HUES48 (cell line): ENCODE results near the gene CLEC14A.

Experiments used
- H3K27ac ChIP-seq: one replicate; pipeline ENCODE4 v1.7.0; 2013; ENCODE audit warnings: low read depth, low read length, inconsistent platforms
- H3K27me3 ChIP-seq: 2 replicates; pipeline ENCODE4 v1.6.1; 2013; ENCODE audit warnings: mild to moderate bottlenecking, low read length; ENCODE audit not compliant: control insufficient read depth, insufficient read depth
- H3K36me3 ChIP-seq: 2 replicates; pipeline ENCODE4 v1.6.1; 2013; ENCODE audit warnings: low read length; ENCODE audit not compliant: control insufficient read depth, insufficient read depth
- H3K4me1 ChIP-seq: 2 replicates; pipeline ENCODE4 v1.6.1; 2013; ENCODE audit warnings: mild to moderate bottlenecking, low read length; ENCODE audit not compliant: control insufficient read depth, insufficient read depth
- H3K4me3 ChIP-seq: 2 replicates; pipeline ENCODE4 v1.5.1; 2013; ENCODE audit warnings: mild to moderate bottlenecking, low read depth, low read length
- H3K9ac ChIP-seq: 2 replicates; pipeline ENCODE4 v1.6.1; 2013; ENCODE audit warnings: mild to moderate bottlenecking, low read depth, low read length, moderate library complexity
- H3K9me3 ChIP-seq: 2 replicates; pipeline ENCODE4 v1.6.1; 2013; ENCODE audit warnings: low read length; ENCODE audit not compliant: control insufficient read depth, insufficient read depth

Gene CLEC14A

GRCh38 chr14:38279572-38279971 is 23.7 kb upstream of the CLEC14A start:
- Histone ChIP-seq H3K9me3 (no peaks in the 10 kb centered on the region), H3K4me1 (peaks cover 5% of the 10 kb centered on the region), H3K27ac (no peak overlapping the region), H3K9ac (no peak overlapping the region), H3K36me3 (no peaks in the 10 kb centered on the region), H3K27me3 (peaks cover 23% of the 10 kb centered on the region), H3K4me3 (no peak overlapping the region)

- no peak overlapping the region for H3K27ac ChIP-seq
- H3K36me3 ChIP-seq = no peaks in the 10 kb centered on the region
- H3K4me1 ChIP-seq = peaks cover 5% of the 10 kb centered on the region
- peaks cover 19% of the 10 kb centered on the region; the same call in 1 of the 2 replicates for H3K27me3 ChIP-seq
- no peak overlapping the region for H3K4me3 ChIP-seq
- no peak overlapping the region for H3K9ac ChIP-seq
- no peaks in the 10 kb centered on the region for H3K9me3 ChIP-seq
These were observed 22.1 kb upstream of the CLEC14A start for GRCh38 chr14:38278035-38278434.

GRCh38 chr14:38262844-38263243 is 7.0 kb upstream of the CLEC14A start:
- Histone ChIP-seq H3K27me3 (peaks cover 41% of the 10 kb centered on the region), H3K9me3 (no peaks in the 10 kb centered on the region), H3K4me1 (no peaks in the 10 kb centered on the region), H3K36me3 (no peaks in the 10 kb centered on the region), H3K9ac (no peak overlapping the region), H3K27ac (no peak overlapping the region), H3K4me3 (no peak overlapping the region)

- peaks cover 54% of the 10 kb centered on the region for H3K27me3 ChIP-seq
These were observed 5.7 kb upstream of the CLEC14A start for GRCh38 chr14:38261620-38262019.

GRCh38 chr14:38257507-38257906 is 1.6 kb upstream of the CLEC14A start:
- Histone ChIP-seq H3K4me1 (peaks cover 9% of the 10 kb centered on the region; the same call in 1 of the 2 replicates), H3K27me3 (peaks cover 90% of the 10 kb centered on the region), H3K27ac (no peak overlapping the region), H3K4me3 (no peak overlapping the region), H3K9me3 (no peaks in the 10 kb centered on the region), H3K36me3 (no peaks in the 10 kb centered on the region), H3K9ac (no peak overlapping the region)

More at GRCh38 chr14:38261620-38262019, 5.7 kb upstream of the CLEC14A start:
- H3K4me3 ChIP-seq = no peak overlapping the region
- H3K4me1 ChIP-seq = no peaks in the 10 kb centered on the region
- H3K27ac ChIP-seq = no peak overlapping the region
- no peaks in the 10 kb centered on the region for H3K36me3 ChIP-seq
- no peak overlapping the region for H3K9ac ChIP-seq
- H3K9me3 ChIP-seq = no peaks in the 10 kb centered on the region

- no peak overlapping the region for H3K9ac ChIP-seq
- peaks cover 9% of the 10 kb centered on the region; the same call in 1 of the 2 replicates for H3K4me1 ChIP-seq
- H3K9me3 ChIP-seq = no peaks in the 10 kb centered on the region
- H3K4me3 ChIP-seq = peak overlapping the region; percentile 60
- H3K27me3 ChIP-seq = peaks cover 91% of the 10 kb centered on the region
- no peak overlapping the region for H3K27ac ChIP-seq
- H3K36me3 ChIP-seq = no peaks in the 10 kb centered on the region
These were observed 594 bp upstream of the CLEC14A start for GRCh38 chr14:38256533-38256840.

- Histone ChIP-seq H3K36me3 (no peaks in the 10 kb centered on the region), H3K4me1 (peaks cover 9% of the 10 kb centered on the region; the same call in 1 of the 2 replicates), H3K27ac (no peak overlapping the region), H3K9ac (no peak overlapping the region), H3K4me3 (peak overlapping the region; percentile 60), H3K9me3 (no peaks in the 10 kb centered on the region), H3K27me3 (peaks cover 91% of the 10 kb centered on the region)
These were observed 553 bp downstream of the CLEC14A start for GRCh38 chr14:38255408-38255672.

GRCh38 chr14:38254571-38255407 is 1.1 kb downstream of the CLEC14A start:
- Histone ChIP-seq H3K36me3 (no peaks in the 10 kb centered on the region), H3K9ac (no peak overlapping the region), H3K4me3 (peak overlapping the region; percentile 60), H3K4me1 (peaks cover 9% of the 10 kb centered on the region; the same call in 1 of the 2 replicates), H3K9me3 (no peaks in the 10 kb centered on the region), H3K27ac (no peak overlapping the region), H3K27me3 (peaks cover 89% of the 10 kb centered on the region)

- no peak overlapping the region for H3K4me3 ChIP-seq
- no peak overlapping the region for H3K9ac ChIP-seq
- peaks cover 91% of the 10 kb centered on the region for H3K27me3 ChIP-seq
- no peaks in the 10 kb centered on the region for H3K9me3 ChIP-seq
- H3K4me1 ChIP-seq = peaks cover 9% of the 10 kb centered on the region; the same call in 1 of the 2 replicates
- no peaks in the 10 kb centered on the region for H3K36me3 ChIP-seq
- no peak overlapping the region for H3K27ac ChIP-seq
These were observed 2.2 kb downstream of the CLEC14A start for GRCh38 chr14:38253676-38254075.

GRCh38 chr14:38252066-38252710 is 3.7 kb downstream of the CLEC14A start:
- H3K27me3 ChIP-seq = peaks cover 86% of the 10 kb centered on the region

GRCh38 chr14:38250331-38250730 is 5.6 kb downstream of the CLEC14A start:
- no peaks in the 10 kb centered on the region for H3K36me3 ChIP-seq
- no peak overlapping the region for H3K4me3 ChIP-seq
- H3K9me3 ChIP-seq = no peaks in the 10 kb centered on the region
- no peak overlapping the region for H3K9ac ChIP-seq
- H3K4me1 ChIP-seq = peaks cover 4% of the 10 kb centered on the region; the same call in 1 of the 2 replicates
- no peak overlapping the region for H3K27ac ChIP-seq
- H3K27me3 ChIP-seq = peaks cover 81% of the 10 kb centered on the region

More at GRCh38 chr14:38252066-38252710, 3.7 kb downstream of the CLEC14A start:
- no peak overlapping the region for H3K9ac ChIP-seq
- H3K4me1 ChIP-seq = peaks cover 9% of the 10 kb centered on the region; the same call in 1 of the 2 replicates
- H3K4me3 ChIP-seq = no peak overlapping the region
- H3K9me3 ChIP-seq = no peaks in the 10 kb centered on the region
- no peaks in the 10 kb centered on the region for H3K36me3 ChIP-seq
- H3K27ac ChIP-seq = no peak overlapping the region
